GM12864 (cell line): ENCODE data around the gene FRYL.

Source experiments
- DNase-seq: peaks from one replicate; pipeline ENCODE4 v3.0.0-alpha.2; 2011; ENCODE audit warnings: low read depth
- H3K4me3 ChIP-seq: 2 replicates; pipeline ENCODE4 v1.5.1; 2011; ENCODE audit warnings: mild to moderate bottlenecking, low read depth, low read length, control low read depth
- TF ChIP-seq, protein P1 (sequence below): IDR thresholded peaks from 2 replicates; pipeline ENCODE4 v1.5.1; 2011; ENCODE audit warnings: low read depth, mild to moderate bottlenecking, moderate library complexity, low read length, control low read depth, inconsistent platforms; ENCODE audit errors: missing control alignments

FRYL gene

GRCh38 chr4:48539597-48539996, 240.5 kb downstream of the FRYL start:
- no peak for DNase-seq
- TF ChIP-seq, protein P1, sequence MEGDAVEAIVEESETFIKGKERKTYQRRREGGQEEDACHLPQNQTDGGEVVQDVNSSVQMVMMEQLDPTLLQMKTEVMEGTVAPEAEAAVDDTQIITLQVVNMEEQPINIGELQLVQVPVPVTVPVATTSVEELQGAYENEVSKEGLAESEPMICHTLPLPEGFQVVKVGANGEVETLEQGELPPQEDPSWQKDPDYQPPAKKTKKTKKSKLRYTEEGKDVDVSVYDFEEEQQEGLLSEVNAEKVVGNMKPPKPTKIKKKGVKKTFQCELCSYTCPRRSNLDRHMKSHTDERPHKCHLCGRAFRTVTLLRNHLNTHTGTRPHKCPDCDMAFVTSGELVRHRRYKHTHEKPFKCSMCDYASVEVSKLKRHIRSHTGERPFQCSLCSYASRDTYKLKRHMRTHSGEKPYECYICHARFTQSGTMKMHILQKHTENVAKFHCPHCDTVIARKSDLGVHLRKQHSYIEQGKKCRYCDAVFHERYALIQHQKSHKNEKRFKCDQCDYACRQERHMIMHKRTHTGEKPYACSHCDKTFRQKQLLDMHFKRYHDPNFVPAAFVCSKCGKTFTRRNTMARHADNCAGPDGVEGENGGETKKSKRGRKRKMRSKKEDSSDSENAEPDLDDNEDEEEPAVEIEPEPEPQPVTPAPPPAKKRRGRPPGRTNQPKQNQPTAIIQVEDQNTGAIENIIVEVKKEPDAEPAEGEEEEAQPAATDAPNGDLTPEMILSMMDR: no peak
- H3K4me3 ChIP-seq: no peak overlapping the region

DNA sequence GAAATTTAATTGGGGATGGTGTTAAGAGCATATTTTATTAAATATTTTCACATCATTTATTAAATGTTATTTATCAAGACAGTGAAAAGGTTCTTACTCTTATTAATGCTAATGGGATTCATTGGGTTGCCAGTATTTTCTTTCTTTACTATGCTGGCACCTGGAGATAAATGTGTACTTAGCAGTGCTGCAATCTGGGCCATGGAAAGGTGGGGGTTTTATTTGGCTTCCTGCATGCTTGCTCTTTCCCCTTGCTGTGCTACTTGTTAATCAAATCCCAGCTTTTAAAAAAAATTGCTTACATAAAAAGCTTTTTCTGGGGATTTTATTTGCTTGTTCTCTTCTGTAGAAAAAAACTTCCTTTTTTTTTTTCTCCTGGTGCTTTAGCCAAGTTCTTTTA, 241.7 kb downstream of the FRYL start:
- no peak overlapping the region for H3K4me3 ChIP-seq
- no peak for DNase-seq
- TF ChIP-seq, protein P1: no peak

DNA sequence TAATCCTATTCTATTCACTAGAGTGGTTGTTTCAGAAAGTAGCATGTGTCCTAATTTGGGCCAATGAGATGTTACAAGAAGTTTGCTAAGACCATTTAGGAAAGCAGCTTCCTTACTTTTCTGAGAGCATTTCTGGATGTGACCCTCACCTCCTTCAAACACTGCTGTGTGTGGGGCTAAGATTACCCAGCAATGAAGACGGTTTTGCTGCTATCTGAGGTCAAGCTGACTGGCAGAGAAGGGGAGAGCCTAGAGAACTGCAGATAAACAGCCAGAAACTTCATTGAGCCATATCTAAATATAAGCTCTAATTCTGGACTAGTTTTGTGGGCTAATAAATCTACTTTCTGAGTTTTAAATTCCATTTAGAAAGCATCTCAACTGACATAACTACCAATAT, 253.7 kb downstream of the FRYL start:
- TF ChIP-seq, protein P1: no peak
- DNase-seq: no peak
- no peak overlapping the region for H3K4me3 ChIP-seq

DNA sequence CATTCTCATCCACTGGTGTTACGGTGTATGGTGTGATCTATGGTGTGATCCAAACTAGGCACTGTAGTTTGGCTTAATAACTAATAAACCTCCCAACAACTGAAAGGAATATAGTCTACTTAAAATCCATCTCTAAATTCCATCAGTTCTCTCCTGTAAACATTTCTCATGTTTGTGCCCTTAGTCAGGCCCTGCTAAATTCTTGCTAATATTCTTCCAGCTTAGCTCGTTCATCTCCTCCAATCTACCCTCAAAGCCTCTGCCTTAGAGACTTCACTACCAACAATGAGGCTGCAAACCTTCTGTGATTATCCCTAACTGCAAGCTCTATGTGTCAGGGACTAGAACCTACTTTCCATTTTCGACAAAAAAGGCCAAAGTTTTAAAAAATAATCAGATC, 261.9 kb downstream of the FRYL start:
- TF ChIP-seq, protein P1: no peak
- H3K4me3 ChIP-seq: no peak overlapping the region
- DNase-seq: no peak

- TF ChIP-seq, protein P1: no peak
- H3K4me3 ChIP-seq: no peak overlapping the region
- DNase-seq: no peak
These were observed 270.5 kb downstream of the FRYL start for GRCh38 chr4:48509543-48509942.

- H3K4me3 ChIP-seq: no peak overlapping the region
- TF ChIP-seq, protein P1: no peak
- DNase-seq: no peak
These were observed 273.4 kb downstream of the FRYL start for GRCh38 chr4:48506716-48507115.

DNA sequence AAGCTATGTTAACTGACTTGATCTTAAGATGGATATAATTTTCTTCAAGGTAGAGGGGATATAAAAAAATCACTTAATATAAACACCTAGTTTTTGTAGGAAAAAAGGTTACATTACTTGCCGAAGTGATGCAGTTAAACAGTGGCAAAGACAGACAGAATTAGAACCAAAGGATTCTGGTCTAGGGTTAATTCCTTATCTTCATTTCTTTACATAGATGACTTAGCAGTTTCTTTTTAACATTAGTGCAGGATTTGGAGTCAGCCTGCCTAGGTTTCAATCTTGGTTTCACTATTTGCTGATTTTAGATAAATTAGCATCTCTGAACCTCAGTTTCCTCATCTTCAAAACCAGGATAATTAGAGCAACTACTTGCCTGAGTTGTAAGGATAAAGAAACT, 275.7 kb downstream of the FRYL start:
- no peak overlapping the region for H3K4me3 ChIP-seq
- TF ChIP-seq, protein P1: no peak

More for the DNA sequence above, 275.7 kb downstream of the FRYL start:
- DNase-seq: no peak
